GM04503 (cell line): ENCODE results near the gene ANKEF1.
"Not testable (repeated sequence)": the region's sequence is repeated elsewhere in the genome, so short reads cannot be mapped to it uniquely, and the experiment has no call there.

Experiments used
- DNase-seq: peaks from one replicate; pipeline ENCODE4 v3.0.0-alpha.2; 2012; ENCODE audit warnings: low read depth

Gene ANKEF1

GRCh38 chr20:10034717-10035571, at the start of gene ANKEF1:
Gene ANKEF1, plus strand, starts transcription at chr20:10034987. Its CDS starts 3,315 bp downstream, at chr20:10038302.
- DNase-seq, result no peak

- DNase-seq, result no peak
Measured at GRCh38 chr20:9985281-9985680, 49.5 kb upstream of the ANKEF1 start.

- DNase-seq, result no peak
Measured at GRCh38 chr20:9985773-9986172, 49.0 kb upstream of the ANKEF1 start.

DNA sequence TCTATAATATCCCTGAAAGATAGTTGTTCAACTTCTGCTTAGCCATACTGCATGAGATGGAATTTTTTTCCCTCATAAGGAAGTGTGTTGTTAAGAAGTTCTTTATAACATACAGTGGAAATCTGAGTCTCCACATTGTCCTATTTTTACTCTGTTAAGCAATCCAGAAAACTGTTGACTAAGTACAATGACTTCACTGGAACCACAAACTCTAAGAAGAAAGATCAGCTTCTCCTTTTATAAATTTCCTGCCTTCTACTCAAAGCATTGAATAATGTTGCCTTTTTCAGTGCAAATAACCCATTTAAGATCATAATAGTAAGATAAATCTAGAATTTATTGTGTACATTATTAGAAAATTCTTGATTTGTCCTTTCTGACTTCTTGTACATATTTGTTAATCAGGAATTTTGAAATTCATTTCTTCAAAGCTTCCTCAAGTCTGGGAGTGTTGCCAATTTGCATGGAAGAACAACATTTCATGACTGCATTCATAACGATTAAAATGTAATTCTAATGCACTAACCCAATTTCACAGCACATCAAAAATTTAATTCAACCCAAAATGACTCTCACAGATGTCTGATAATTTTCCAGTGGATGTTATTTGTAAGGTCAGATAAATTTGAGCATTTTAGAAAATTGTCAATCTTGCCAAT, 45.6 kb upstream of the ANKEF1 start:
- peak; percentile 27 for DNase-seq

DNA sequence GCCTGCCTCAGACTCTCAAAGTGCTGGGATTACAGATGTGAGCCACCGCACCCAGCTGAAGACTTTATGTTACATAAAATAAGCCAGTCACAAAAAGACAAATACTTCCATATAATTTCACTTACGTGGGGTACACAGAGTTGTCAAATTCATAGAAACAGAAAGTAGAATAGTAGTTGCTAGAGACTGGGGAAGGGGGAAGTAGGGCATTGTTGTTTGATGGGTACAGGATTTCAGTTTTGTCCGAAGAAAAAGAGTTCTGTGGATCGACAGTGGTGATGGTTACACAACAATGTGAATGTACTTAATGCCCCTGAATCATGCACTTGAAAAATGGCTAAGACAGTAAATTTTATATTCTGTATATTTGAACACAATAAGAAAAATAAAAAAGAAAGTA, 41.6 kb upstream of the ANKEF1 start:
- no peak for DNase-seq

DNA sequence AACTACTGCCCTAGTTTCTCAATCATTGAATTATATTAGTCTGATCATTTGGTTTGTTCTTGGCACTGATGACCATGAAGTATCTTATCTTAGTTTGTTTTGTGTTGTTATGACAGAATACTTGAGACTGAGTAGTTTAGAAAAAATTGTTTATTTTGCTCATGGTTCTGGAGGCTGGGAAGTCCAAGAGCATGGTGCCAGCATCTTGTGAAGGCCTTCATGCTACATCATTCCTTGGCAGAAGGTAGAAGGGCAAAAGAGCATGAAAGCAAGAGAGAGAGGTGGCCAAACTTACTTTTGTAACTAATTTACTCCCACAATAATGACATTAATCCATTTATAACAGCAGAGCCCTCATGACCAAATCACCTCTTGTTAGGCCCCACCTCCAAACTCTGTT, 40.1 kb upstream of the ANKEF1 start:
- DNase-seq, result no peak

DNA sequence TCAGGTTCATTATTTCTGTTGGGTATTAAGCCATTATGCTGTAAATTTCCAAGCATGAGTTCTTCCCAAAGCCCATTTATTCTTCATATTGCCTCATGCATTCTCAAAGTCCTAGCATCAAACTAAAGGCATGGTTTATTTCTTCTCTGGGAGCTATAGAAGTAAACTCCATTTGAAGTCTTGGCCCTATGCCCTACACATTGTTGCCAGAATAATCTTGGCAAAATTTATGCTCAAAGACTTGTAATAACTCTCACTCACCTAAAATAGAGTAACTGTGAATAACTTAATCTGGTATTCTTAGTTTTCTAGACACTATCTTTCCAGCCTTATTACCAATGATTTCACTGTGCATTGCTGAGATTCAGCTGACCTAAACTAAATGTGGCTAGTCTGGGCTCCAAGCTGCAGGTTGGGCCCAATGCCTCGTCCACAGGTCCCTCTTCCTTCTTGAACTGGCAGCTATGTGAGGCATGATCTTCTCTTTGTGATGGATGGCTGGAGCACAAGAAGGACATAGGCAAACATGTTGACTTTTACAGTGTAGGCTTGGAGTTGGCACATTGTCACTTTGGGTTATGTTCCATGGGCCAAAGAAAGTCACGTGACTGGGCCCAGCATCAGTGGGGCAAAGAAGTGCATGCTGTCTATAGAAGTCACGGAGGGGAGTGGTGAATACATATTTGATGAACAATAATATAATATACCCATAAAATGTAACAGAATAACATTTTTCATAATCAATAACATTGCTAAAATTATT, 39.1 kb upstream of the ANKEF1 start:
- no peak for DNase-seq

GRCh38 chr20:9996944-9997343, 37.8 kb upstream of the ANKEF1 start:
- DNase-seq, result no peak

- no peak for DNase-seq
Measured at GRCh38 chr20:9999645-10000044, 35.1 kb upstream of the ANKEF1 start.

DNA sequence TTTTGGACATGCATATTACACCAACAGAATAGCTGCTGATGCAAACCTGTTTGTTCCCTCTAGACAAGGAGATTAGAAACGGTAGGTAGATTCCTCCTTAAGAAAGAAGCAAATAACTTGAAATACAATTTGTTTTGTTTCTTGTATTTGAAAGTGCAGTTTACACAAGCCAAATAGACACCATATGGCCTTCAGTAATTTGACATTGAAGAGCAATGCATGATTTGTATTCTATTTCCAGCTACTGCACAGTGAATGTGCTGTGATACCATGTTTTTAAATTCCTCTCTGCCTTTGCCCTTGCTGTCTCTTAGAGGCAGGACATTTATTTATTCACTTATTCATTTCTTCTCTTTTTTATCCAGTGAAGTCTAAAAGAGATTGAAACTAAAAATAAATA, 31.9 kb upstream of the ANKEF1 start:
- DNase-seq, result no peak

- DNase-seq, result no peak
Measured at GRCh38 chr20:10004900-10005299, 29.9 kb upstream of the ANKEF1 start.

- DNase-seq, result no peak
Measured at GRCh38 chr20:10005885-10006284, 28.9 kb upstream of the ANKEF1 start.

- DNase-seq, result no peak
Measured at GRCh38 chr20:10006447-10007090, 28.2 kb upstream of the ANKEF1 start.

DNA sequence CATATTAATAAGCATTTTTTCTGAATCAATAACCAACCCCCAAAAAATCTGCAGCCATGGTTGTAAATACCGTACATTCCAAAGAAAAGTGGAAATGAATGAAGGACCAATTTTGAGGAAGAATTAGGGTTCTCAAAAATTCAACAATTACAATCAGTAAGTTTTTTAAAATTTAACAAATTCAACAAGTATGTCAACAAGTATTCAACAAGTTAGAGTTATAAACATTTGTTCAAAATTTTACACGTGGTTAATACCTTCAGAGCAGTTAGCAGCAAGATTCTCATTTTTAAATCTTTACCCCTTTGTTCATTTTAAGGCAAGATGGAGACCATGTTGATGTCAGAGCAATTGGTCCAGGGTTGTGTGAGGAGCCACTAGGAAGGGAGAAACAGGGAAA, 27.6 kb upstream of the ANKEF1 start:
- DNase-seq, result no peak

DNA sequence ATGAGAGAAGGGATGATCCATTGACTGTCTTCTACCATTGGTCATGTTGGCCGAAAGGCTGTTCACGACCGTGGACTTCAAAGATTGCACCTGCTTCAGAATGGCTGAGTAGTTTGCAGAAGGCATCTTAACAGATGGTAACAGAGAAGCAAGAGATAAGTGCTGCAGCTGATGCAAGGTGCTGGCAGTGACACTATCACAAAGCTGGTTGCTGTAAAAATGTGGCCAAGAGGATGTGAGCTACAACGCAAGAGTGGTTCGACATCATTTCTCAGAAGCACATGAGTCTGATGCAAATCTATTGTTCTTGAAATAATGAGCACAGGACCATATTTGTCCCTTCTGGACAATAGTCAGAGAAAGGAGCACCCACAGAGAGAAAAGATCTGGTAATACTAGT, 27.0 kb upstream of the ANKEF1 start:
- DNase-seq, result no peak

GRCh38 chr20:10012464-10012863, 22.3 kb upstream of the ANKEF1 start:
- no peak for DNase-seq

DNA sequence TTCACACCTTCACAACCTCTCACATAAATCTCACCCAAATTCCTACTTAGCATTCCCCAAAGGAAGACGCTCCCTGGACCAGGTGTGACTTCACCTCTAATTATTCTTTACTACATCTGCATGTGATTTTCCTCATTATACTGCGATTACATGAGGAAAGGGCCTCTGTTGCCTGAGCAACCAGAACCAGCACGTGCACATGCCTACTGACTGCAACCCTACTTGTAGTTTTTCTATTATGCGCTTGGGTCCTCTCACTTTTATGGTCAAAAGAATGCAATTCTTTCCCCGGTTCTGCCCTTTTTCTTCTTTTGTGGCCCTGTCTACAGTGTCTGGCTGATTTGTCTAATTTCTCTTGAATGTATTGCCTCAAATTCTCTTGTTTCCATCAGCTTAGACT, 20.4 kb upstream of the ANKEF1 start:
- no peak for DNase-seq

DNA sequence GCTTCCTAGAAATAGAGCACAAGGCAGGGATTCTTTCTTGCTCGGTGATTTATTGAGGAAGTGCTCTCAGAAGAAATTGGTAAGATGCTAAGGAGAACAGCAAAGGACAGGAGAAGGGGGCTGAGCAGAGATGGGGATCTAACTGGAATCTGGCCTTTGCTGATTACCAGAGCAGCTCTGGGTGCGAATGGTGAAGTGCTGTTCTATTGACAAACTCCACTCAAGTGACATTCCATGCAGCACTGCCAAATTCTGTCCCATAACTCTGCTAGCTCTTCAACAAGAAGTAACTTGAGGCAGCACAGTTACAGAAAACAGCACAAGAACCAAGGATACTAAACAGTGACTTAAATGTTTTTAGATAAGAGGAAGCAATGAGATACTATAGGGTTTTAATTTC, 13.8 kb upstream of the ANKEF1 start:
- no peak for DNase-seq

DNA sequence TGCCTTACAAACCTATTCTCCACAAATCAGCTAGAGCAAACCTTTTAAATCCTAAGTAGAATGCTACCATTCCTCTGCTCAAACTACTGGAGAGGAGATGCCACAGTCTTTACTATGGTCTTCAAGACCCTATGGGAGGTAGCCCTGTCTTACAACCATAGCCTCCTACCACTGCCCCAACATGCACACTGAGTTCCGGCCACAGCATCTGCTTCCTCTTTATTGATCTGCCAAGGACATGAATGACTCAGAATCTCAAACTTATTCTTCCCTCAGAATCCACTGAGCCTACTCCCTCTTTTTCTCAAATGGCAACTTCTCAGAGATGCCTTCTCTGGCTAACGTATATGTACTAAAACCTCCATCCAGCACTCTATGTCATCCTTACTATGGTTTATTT, 12.2 kb upstream of the ANKEF1 start:
- DNase-seq, result no peak

GRCh38 chr20:10023911-10024310, 10.9 kb upstream of the ANKEF1 start:
- no peak for DNase-seq

- not testable (repeated sequence) for DNase-seq
Measured at GRCh38 chr20:10031451-10032215, 3.2 kb upstream of the ANKEF1 start.

- DNase-seq, result not testable (repeated sequence)
Measured at GRCh38 chr20:10032269-10032668, 2.5 kb upstream of the ANKEF1 start.
